ENCODE results near the gene NETO2. TPM values are rescaled to one million over a fixed set of nuclear protein-coding genes. Genes with fewer than 3 reads are reported as not detected.

Gene NETO2
- polyA plus RNA-seq, 2 donors, result 3.0 to 5.0 TPM

DNA sequence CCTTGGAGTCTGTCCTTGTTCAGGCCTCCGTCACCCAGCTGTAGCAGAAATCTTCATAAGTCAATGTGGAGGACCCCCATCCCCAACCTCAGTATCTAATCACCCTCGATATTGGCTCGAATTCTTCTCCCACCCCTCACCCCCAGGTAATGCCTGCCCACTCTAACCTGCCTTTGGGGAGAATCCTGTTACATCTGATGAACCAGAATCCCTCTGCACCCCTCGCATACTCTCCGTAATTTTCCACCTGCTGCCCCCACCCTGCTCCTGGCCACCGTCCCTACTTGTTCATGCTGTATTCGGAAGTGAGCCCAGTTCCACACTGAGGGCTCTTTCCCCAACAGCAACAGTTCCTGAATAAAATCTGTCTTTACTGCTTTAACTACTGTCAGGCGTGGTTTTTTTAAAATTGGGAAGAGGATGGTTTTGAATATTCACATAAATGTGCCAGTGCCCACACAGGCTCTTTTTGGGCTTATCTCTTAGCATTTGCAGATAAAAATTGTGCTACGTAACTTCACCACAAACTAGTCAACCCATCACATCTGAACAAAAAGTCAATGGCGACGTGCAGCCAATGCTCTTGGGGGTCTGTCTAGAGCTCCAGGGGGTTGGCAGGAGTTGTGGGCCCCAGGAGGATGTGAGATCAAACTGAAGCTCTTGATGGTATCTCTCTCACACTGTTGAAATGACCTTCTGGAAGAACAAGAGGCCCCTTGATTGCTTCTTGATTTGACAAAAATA lies 73.7 kb downstream of the NETO2 start:
- no peaks in the 10 kb centered on the region for H3K27me3 ChIP-seq (ENCODE audit: control insufficient read depth in 1 of 2, insufficient read depth in 2 of 2, low read length in 2 of 2)
- H3K4me3 ChIP-seq (ENCODE audit: low read depth in 1 of 2, low read length in 2 of 2), result no peak overlapping the region
- WGBS, 2 donors, result 90 to 93% methylated on average over 11 of the region's 11 CpGs
- no peak overlapping the region for H3K27ac ChIP-seq (ENCODE audit: low read depth in 2 of 2, low read length in 1 of 2)
- no peaks in the 10 kb centered on the region for H3K36me3 ChIP-seq (ENCODE audit: control insufficient read depth in 2 of 2, insufficient read depth in 2 of 2, low read length in 1 of 2)
- no peaks in the 10 kb centered on the region for H3K9me3 ChIP-seq (ENCODE audit: control insufficient read depth in 2 of 2, insufficient read depth in 1 of 2, low read depth in 1 of 2, low read length in 1 of 2)
- no peaks in the 10 kb centered on the region for H3K4me1 ChIP-seq (ENCODE audit: control insufficient read depth in 2 of 2, insufficient read depth in 2 of 2, low read length in 1 of 2)

DNA sequence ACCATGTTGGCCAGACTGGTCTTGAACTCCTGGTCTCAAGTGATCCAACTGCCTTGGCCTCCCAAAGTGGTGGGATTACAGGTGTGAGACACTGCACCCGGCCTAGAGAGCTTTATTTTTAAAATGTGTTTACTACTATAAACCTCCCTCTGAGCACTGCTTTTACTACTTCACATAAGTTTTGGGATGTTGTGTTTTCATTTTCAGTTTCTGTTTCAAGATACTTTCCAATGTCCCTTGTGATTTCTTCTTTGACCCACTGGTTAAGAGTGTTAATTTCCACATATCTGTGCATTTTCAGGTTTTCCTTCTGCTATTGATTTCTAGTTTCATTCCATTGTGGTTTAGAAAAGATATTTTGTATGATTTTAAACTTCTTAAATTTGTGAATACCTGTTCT lies 74.4 kb downstream of the NETO2 start:
- WGBS, 2 donors, result 69 to 73% methylated on average over 1 of the region's 1 CpG
- no peaks in the 10 kb centered on the region for H3K27me3 ChIP-seq (ENCODE audit: control insufficient read depth in 1 of 2, insufficient read depth in 2 of 2, low read length in 2 of 2)
- H3K9me3 ChIP-seq (ENCODE audit: control insufficient read depth in 2 of 2, insufficient read depth in 1 of 2, low read depth in 1 of 2, low read length in 1 of 2), result no peaks in the 10 kb centered on the region
- no peak overlapping the region for H3K4me3 ChIP-seq (ENCODE audit: low read depth in 1 of 2, low read length in 2 of 2)
- H3K36me3 ChIP-seq (ENCODE audit: control insufficient read depth in 2 of 2, insufficient read depth in 2 of 2, low read length in 1 of 2), result no peaks in the 10 kb centered on the region
- H3K4me1 ChIP-seq (ENCODE audit: control insufficient read depth in 2 of 2, insufficient read depth in 2 of 2, low read length in 1 of 2), result no peaks in the 10 kb centered on the region
- H3K27ac ChIP-seq (ENCODE audit: low read depth in 2 of 2, low read length in 1 of 2), result no peak overlapping the region

DNA sequence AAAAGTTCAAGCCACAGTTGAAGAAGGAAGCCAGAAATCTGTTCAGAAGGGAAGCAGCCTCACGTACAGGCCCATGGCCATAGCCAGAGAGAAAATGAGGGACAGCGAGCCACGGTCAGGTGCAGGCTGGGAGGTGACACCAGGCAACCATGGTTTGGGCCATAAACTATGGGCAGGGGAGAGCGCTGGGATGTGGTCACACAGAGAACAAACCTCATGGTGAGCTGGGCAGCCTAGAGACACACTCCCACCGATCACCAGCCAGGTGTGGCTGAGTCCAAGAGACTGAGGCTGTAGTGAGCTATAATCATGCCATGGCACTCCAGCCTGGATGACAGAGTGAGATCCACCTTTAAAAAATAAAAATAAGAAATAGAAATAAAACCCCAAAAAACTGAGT lies 76.5 kb downstream of the NETO2 start:
- 90 to 94% methylated on average over 5 of the region's 5 CpGs for WGBS, 2 donors
- Histone ChIP-seq H3K9me3 (ENCODE audit: control insufficient read depth in 2 of 2, insufficient read depth in 1 of 2, low read depth in 1 of 2, low read length in 1 of 2) (no peaks in the 10 kb centered on the region), H3K4me3 (ENCODE audit: low read depth in 1 of 2, low read length in 2 of 2) (no peak overlapping the region), H3K4me1 (ENCODE audit: control insufficient read depth in 2 of 2, insufficient read depth in 2 of 2, low read length in 1 of 2) (no peaks in the 10 kb centered on the region), H3K27ac (ENCODE audit: low read depth in 2 of 2, low read length in 1 of 2) (no peak overlapping the region), H3K36me3 (ENCODE audit: control insufficient read depth in 2 of 2, insufficient read depth in 2 of 2, low read length in 1 of 2) (no peaks in the 10 kb centered on the region), H3K27me3 (ENCODE audit: control insufficient read depth in 1 of 2, insufficient read depth in 2 of 2, low read length in 2 of 2) (no peaks in the 10 kb centered on the region)

DNA sequence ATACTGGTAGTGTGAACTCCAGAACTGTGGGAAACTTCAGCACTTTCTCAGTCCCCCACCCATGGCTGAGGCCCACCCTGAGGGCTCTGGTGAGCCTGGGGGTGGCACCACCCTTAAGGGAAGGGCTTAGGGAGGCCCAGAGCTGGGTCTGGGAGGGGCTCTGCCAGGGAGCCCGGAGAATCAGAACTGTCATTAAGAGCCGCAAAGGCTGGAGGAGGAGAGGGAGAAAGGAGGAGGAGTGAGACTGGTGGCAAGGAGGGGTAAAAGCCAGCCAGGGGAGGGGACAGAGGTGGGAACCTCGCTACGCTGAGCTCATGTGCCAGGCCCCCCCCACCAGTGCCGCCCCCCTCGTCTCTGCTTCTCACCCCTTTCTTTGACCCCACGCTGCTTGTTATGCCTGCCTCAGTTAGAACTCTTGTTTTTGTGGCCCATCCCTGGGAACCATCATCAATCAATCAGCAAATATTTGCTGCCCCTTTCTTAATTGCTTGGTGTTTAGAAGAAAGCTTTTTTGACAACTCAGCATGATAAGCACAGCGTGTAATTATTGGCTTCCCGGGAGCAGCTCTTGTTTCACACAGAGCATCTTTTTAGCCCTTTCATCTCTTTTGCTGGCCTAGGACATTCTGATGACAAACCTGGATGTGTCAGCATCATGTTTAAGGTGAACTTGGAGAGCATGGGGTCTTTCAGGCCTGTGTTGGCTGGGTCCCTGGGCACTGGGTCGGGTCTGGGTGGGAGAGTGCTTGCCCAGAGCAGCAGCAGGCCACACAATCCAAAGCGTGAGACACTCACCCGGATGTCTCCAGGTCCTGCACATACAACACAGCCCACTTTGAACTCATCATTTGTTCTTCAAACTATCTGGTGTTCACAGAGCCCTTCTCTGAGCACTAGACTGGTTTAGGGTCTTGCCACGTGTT lies 77.7 kb downstream of the NETO2 start:
- Histone ChIP-seq H3K27me3 (ENCODE audit: control insufficient read depth in 1 of 2, insufficient read depth in 2 of 2, low read length in 2 of 2) (no peaks in the 10 kb centered on the region), H3K9me3 (ENCODE audit: control insufficient read depth in 2 of 2, insufficient read depth in 1 of 2, low read depth in 1 of 2, low read length in 1 of 2) (no peaks in the 10 kb centered on the region), H3K4me3 (ENCODE audit: low read depth in 1 of 2, low read length in 2 of 2) (no peak overlapping the region), H3K36me3 (ENCODE audit: control insufficient read depth in 2 of 2, insufficient read depth in 2 of 2, low read length in 1 of 2) (no peaks in the 10 kb centered on the region), H3K27ac (ENCODE audit: low read depth in 2 of 2, low read length in 1 of 2) (no peak overlapping the region), H3K4me1 (ENCODE audit: control insufficient read depth in 2 of 2, insufficient read depth in 2 of 2, low read length in 1 of 2) (no peaks in the 10 kb centered on the region)
- WGBS, 2 donors, result 50 to 58% methylated on average over 13 of the region's 13 CpGs

DNA sequence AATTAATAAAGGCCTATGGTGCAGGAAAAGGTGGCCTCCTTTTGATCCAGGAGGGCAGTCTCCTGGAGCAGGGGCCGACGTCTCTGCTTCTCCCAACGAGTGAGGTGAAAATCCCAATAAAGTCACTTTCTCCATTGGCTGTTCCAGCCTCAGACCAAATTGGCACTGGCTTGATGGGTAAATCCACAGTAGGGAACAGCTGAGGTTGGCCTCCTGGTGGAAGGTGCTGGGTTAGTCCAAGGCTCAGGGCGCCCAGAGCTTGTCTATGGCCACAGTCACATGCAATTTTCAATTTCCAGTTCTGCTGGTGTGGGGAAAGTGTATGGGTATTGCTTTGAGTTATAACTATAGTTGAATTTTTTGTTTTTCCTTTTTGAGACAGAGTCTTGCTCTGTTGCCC lies 79.0 kb downstream of the NETO2 start:
- no peak overlapping the region for H3K27ac ChIP-seq (ENCODE audit: low read depth in 2 of 2, low read length in 1 of 2)
- WGBS, 2 donors, result 90 to 98% methylated on average over 4 of the region's 4 CpGs
- H3K9me3 ChIP-seq (ENCODE audit: control insufficient read depth in 2 of 2, insufficient read depth in 1 of 2, low read depth in 1 of 2, low read length in 1 of 2), result no peaks in the 10 kb centered on the region
- H3K27me3 ChIP-seq (ENCODE audit: control insufficient read depth in 1 of 2, insufficient read depth in 2 of 2, low read length in 2 of 2), result no peaks in the 10 kb centered on the region
- no peaks in the 10 kb centered on the region for H3K4me1 ChIP-seq (ENCODE audit: control insufficient read depth in 2 of 2, insufficient read depth in 2 of 2, low read length in 1 of 2)
- H3K4me3 ChIP-seq (ENCODE audit: low read depth in 1 of 2, low read length in 2 of 2), result no peak overlapping the region
- no peaks in the 10 kb centered on the region for H3K36me3 ChIP-seq (ENCODE audit: control insufficient read depth in 2 of 2, insufficient read depth in 2 of 2, low read length in 1 of 2)

DNA sequence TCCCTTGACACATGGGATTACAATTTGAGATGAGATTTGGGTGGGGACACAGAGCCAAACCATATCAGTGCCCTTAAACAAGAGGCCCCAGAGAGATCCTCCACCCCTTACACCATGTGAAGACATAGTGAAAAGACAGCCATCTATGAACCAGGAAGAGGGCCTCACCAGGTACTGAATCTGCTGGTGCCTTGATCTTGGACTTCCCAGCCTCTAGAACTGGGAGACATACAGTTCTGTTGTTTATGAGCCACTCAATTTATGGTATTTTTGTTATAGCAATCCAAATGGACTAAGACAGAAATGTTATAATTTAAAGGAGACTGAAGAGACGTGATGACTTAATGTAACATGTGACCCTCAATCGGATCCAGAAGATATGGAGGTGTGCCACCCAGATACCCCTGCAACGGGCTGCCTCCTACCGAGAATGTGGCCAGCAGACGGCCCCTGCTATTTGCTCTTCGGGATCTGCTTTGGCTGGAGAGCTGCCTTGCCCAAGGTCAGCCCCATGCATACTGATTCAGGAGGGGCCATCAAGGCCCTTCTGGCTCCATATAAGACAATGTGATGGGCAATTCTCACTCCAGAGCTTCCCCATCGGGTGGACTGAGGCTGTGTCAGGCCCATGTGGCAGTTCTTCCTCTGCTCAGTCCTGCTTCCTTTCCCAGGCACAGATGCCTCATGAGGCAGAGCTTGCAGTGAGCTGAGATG lies 80.6 kb downstream of the NETO2 start:
- 90 to 94% methylated on average over 7 of the region's 7 CpGs for WGBS, 2 donors
- no peaks in the 10 kb centered on the region for H3K27me3 ChIP-seq (ENCODE audit: control insufficient read depth in 1 of 2, insufficient read depth in 2 of 2, low read length in 2 of 2)
- H3K4me3 ChIP-seq (ENCODE audit: low read depth in 1 of 2, low read length in 2 of 2), result no peak overlapping the region
- H3K9me3 ChIP-seq (ENCODE audit: control insufficient read depth in 2 of 2, insufficient read depth in 1 of 2, low read depth in 1 of 2, low read length in 1 of 2), result no peaks in the 10 kb centered on the region
- H3K4me1 ChIP-seq (ENCODE audit: control insufficient read depth in 2 of 2, insufficient read depth in 2 of 2, low read length in 1 of 2), result no peaks in the 10 kb centered on the region
- no peak overlapping the region for H3K27ac ChIP-seq (ENCODE audit: low read depth in 2 of 2, low read length in 1 of 2)
- H3K36me3 ChIP-seq (ENCODE audit: control insufficient read depth in 2 of 2, insufficient read depth in 2 of 2, low read length in 1 of 2), result no peaks in the 10 kb centered on the region

DNA sequence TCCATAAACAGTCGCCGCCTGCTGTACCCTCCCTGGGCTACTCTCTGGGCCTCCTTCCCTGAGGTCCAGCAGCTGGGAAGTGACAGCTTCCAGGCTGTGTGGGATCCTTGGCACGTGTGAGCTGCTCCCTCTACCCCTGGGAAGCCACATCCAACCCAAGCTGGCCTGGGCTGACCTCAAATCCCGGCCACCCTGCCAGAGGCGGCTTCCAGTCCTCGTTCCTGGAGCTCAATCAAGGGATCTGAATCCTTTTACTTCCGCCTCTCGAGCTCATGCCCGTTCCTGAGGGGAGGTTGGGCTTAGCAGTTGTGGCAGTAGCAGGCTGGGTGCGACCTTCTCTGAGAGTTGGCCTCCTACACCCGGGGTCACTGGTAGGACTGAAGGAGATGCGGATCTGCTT lies 82.5 kb downstream of the NETO2 start:
- no peaks in the 10 kb centered on the region for H3K9me3 ChIP-seq (ENCODE audit: control insufficient read depth in 2 of 2, insufficient read depth in 1 of 2, low read depth in 1 of 2, low read length in 1 of 2)
- no peaks in the 10 kb centered on the region for H3K27me3 ChIP-seq (ENCODE audit: control insufficient read depth in 1 of 2, insufficient read depth in 2 of 2, low read length in 2 of 2)
- no peaks in the 10 kb centered on the region for H3K36me3 ChIP-seq (ENCODE audit: control insufficient read depth in 2 of 2, insufficient read depth in 2 of 2, low read length in 1 of 2)
- no peak overlapping the region for H3K4me3 ChIP-seq (ENCODE audit: low read depth in 1 of 2, low read length in 2 of 2)
- H3K27ac ChIP-seq (ENCODE audit: low read depth in 2 of 2, low read length in 1 of 2), result no peak overlapping the region
- no peaks in the 10 kb centered on the region for H3K4me1 ChIP-seq (ENCODE audit: control insufficient read depth in 2 of 2, insufficient read depth in 2 of 2, low read length in 1 of 2)
- WGBS, 2 donors, result 82 to 84% methylated on average over 12 of the region's 12 CpGs

DNA sequence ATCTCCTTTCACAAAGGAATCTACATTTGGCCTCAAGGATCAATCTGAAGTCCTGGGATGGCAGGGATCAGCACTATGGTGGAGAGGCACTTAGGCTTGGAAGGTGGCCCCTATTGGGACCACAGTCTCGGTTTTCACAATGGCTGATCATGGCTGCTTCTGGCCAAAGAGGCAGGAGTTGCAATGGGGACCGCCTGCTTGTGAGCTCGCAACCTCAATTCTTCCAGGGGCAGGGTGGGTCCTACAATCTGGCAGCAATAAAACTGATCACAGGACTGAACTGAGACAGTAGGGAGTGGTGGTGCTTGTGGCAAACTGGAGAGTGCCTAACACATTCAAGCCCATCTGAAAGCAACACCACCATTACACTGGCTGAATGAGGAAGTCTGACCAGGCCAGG lies 83.1 kb downstream of the NETO2 start:
- no peaks in the 10 kb centered on the region for H3K36me3 ChIP-seq (ENCODE audit: control insufficient read depth in 2 of 2, insufficient read depth in 2 of 2, low read length in 1 of 2)
- no peaks in the 10 kb centered on the region for H3K9me3 ChIP-seq (ENCODE audit: control insufficient read depth in 2 of 2, insufficient read depth in 1 of 2, low read depth in 1 of 2, low read length in 1 of 2)
- WGBS, 2 donors, result 93 to 94% methylated on average over 3 of the region's 3 CpGs
- no peaks in the 10 kb centered on the region for H3K27me3 ChIP-seq (ENCODE audit: control insufficient read depth in 1 of 2, insufficient read depth in 2 of 2, low read length in 2 of 2)
- H3K4me1 ChIP-seq (ENCODE audit: control insufficient read depth in 2 of 2, insufficient read depth in 2 of 2, low read length in 1 of 2), result no peaks in the 10 kb centered on the region
- H3K4me3 ChIP-seq (ENCODE audit: low read depth in 1 of 2, low read length in 2 of 2), result no peak overlapping the region
- H3K27ac ChIP-seq (ENCODE audit: low read depth in 2 of 2, low read length in 1 of 2), result no peak overlapping the region

DNA sequence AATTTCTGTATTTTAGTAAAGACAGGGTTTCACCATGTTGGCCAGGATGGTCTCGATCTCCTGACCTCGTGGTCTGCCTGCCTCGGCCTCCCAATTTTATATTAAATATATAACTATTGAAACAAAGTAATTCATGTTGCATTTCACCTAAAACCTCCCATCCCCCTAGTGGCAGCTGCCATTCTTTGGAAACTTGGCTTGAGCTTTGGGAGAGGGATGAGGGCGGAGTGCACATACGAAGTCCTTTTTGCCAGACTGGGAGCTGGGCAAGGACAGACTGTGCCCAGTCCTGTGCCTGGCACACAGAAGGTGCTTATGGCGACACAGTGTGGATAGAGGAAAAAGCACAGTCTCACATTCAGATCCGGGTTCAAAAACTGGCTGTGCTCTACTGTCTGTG lies 83.8 kb downstream of the NETO2 start:
- H3K4me3 ChIP-seq (ENCODE audit: low read depth in 1 of 2, low read length in 2 of 2), result no peak overlapping the region
- H3K9me3 ChIP-seq (ENCODE audit: control insufficient read depth in 2 of 2, insufficient read depth in 1 of 2, low read depth in 1 of 2, low read length in 1 of 2), result no peaks in the 10 kb centered on the region
- no peak overlapping the region for H3K27ac ChIP-seq (ENCODE audit: low read depth in 2 of 2, low read length in 1 of 2)
- H3K4me1 ChIP-seq (ENCODE audit: control insufficient read depth in 2 of 2, insufficient read depth in 2 of 2, low read length in 1 of 2), result no peaks in the 10 kb centered on the region
- H3K27me3 ChIP-seq (ENCODE audit: control insufficient read depth in 1 of 2, insufficient read depth in 2 of 2, low read length in 2 of 2), result no peaks in the 10 kb centered on the region
- no peaks in the 10 kb centered on the region for H3K36me3 ChIP-seq (ENCODE audit: control insufficient read depth in 2 of 2, insufficient read depth in 2 of 2, low read length in 1 of 2)
- WGBS, 2 donors, result 90 to 91% methylated on average over 7 of the region's 7 CpGs

Measured in esophagus (tissue), 2 donors.